HG02870 (cell line): Measurements from ENCODE around the gene AQP12B.

Source experiments
- ATAC-seq: cut with Tn5 transposase; IDR thresholded peaks from one replicate; pipeline ENCODE4 v1.9.1; 2021; ENCODE audit warnings: mild to moderate bottlenecking, moderate library complexity; ENCODE audit not compliant: unreplicated experiment

AQP12B gene

DNA sequence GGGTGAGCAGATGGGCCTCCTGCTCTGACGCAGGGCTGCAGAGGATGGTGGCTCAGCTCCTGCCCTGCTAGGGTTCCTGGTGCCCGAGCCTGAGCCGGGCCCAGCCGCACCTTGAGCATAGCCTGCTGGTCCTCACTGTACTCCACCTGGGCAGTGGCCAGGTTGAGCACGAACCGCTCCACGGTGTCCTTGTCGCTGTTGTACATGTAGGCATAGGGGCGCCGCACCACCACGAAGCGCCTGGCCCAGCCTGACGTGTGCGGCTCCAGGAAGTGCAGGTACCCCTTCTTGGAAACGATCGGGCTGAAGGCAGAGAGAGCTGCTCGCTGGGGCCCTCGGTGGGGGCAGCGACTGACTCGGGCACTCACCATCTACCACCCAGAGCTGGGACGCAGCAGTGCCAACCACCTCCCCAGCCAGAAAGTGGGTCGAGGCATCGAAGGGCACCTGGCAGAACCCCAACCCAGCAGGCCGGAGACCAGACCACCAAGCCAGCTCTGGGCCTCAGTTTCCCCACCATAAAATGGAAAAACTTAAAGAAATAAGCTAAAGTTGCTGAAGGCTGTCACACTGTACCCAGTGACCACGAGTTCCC is 36.3 kb upstream of the AQP12B start:
- no peak for ATAC-seq

DNA sequence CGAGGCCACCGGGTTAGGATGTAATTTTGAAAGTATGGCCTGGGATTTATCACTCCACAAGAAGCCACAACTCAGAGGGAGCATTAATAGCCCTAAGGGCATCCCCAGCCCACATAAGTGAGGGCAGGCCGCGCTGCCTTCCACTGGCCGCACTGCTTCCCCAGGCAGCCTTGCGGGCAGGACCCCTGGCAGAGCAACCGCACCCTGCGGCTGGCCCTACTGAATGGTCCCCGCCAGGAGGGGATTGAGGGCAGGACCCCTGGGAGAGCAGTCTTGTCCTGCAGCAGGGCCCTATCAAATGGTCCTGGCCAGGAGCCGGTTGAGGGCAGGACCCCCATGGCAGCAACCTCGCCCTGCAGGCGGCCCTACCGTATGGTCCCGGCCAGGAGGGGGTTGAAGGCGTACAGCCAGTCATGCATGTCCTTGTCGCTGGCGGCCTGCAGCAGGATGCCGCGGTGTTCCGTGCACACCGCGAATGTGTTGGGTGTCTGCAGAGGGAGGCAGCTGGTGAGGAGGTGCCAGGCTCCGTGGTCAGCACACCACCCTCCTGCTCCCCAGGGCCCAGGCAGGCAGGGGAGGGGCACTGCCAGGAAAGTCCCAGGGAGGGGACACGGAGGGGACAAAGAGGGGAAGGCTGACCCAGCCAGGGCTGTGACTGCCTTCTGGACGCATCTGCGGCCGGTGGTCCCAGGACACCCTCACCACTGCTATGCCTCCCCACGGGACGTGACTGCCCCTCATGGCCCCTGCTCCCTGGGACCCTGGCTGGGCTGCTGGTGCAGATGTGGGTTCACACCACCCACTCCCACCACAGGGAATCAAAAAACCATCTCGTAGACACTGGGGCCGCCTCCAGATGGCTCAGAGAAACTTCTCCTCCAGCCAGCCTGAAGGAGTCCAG is 35.2 kb upstream of the AQP12B start:
- ATAC-seq: no peak

DNA sequence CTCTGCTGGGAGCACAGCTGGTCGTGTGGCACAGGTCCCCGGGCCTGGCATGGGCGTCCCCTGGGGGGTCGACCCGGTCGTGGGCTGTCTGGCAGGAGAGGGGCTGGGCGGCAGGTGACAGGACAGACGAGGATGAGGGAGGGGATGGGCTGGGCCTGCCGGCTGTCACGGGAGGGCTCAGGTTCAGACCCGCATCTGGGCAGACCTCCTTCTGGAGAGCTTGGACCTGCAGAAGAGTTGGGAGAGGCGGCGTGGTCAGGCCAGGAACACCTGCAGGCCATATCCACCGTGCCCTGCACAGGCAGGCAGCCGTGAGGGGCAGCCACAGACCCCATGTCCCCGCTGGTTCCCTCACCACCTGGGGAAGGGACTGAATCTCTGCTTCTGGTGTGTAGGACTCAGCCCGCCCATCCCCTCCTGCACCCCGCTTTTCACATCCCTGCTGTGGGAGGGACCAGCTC is 34.5 kb upstream of the AQP12B start:
- ATAC-seq: no peak

DNA sequence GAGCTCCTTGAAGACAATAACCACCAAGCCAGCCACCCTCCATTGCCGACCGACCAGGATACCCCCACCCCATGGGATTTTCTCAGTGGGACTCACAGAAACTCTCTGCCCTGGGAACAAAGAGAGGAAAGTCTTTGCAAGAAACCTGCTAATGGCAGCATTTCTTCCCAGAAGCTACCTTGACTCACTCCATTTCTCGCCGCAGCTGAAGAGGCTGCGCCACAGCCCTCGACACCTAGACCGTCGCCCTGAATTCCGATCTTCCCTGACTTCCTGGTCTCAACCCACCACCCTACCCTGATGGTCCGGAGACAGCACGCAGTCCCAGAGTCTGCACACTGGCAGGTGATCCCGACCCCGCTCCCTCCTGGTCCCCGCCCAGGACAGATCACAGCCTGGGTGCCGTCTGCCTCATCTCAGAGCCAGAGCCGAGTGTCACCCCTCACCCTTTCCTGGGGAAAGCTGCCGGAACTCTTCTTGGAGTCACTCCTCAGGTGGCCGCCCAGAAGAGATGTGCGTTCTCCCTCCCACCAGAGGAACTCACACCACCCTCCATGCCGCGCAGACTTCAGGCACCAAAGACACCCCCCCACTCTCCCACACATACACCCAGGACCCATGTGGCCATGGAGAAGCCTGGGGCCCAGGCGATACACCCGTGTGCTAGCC is 33.6 kb upstream of the AQP12B start:
- no peak for ATAC-seq

DNA sequence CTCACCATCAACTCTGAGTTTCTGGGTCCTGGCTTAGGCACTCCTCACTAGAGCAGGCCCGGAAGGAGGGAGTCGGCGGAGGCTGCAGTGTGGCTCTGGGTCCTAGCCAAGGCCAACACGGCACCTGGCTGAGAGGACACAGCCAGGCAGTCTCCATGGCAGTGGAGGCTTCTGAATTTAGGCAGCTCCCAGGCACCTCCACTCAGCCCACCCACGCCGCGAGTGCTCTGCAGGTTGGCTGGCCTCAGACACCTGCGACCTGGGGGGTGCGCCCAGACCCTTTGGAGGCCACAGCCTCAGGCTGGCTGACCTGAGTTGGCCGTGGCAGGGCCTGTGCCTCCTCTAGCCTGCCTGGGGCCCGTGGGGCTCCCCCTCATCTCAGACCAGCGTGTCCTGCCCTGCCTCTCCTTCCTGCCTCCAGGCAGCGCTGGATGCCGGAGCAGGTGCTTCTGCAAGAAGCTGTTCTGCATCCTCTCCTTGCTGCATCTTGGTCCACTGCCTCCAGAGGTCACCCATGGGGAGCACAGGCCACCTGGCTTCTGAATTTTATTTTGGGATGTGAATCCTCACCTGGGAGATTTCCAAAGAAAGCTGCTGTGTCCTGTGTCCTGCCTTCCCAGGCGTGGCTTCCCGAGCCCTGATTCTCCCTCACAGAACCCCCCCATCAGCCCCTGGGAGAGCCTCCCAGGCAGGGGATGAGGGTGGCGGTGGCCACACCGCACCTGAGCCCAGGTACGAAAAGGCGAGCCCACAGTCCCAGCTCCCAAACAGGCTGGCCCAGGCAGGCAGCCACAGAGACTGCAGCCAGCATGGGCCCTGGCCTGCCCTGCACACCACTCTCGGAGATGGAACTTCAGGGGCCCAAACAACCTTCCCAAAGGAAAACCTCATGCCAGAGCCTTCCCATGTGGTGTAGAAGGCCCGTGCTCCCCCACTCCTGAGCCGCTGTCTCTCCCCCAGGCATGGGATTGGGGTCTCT is 32.4 kb upstream of the AQP12B start:
- ATAC-seq: no peak

DNA sequence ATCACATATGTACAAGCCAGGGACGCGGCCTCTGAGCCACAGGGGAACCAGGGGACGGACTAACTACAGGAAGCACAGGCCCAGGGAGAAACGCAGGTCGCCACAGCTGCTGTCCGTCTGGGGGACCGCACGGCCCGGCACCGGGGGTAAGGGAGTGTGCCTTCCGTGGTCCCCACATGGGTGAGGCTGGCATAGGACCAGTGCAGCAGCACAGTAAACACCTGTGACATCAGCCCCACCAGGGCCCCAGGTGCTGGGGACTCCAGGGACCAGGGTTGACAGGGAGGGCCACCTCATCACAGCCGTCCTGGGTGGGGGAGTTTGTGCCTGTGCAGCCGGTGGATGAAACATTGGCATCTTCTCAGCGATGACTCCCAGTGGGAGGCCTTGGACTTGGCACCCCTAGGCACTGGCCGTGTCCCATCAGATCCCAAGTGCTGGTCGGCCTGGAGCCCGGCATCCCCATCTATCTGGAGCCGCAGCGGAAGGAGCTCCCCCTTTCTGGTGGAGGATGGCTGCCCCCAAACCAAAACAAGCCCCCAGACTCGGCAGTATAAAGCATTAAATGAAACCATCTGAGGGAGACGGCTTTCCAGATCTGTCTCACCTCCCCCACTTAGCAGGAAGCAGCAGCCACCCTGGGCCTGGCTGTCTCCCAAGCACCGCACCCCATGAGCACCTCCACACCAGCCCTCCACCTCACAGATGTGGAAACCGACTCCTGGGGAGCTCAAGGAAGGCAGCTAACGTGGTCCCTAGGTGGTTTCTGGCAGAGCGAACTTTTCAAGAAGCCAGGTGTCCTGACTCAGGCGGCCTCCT is 31.5 kb upstream of the AQP12B start:
- ATAC-seq: no peak

DNA sequence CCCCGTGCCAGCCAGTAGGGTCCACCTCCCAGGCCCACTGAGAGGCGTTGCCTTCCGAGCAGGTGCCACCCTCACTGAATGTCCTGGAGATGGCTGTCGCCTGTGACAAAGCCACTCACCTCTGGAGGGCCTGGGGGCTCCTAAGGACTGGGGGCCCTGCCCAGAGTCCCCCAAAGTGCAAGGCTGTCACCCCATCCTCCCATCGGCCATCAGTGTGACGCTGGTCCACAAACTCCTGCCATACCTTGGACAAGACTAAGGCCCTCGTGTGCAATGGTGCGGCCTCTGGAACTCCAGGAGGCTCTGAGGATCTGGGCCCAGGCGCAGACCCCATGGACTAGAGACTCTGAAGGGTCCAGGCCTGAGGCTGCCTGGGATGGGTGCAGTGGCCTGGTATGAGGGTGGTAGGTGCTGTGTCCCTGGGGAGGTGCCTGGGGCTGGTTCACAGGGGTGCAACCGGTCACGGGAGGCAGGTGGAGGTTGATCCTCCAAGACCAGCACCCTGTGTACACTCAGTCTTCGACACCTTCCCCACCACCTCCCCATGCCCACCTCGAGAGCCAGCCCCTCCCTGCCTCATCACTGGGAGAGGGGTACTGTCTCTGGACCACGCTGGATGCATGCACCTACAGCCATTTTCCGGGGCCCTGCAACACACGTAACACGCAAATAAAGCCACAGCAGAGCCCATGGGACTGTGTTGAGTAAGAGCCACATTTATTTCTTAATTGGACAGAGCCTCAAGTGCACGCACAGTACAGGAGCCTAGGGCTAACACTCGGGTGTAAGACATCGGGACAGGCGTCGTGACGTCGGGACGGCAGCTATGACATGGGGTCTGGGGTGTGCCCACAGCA is 30.6 kb upstream of the AQP12B start:
- ATAC-seq: no peak

DNA sequence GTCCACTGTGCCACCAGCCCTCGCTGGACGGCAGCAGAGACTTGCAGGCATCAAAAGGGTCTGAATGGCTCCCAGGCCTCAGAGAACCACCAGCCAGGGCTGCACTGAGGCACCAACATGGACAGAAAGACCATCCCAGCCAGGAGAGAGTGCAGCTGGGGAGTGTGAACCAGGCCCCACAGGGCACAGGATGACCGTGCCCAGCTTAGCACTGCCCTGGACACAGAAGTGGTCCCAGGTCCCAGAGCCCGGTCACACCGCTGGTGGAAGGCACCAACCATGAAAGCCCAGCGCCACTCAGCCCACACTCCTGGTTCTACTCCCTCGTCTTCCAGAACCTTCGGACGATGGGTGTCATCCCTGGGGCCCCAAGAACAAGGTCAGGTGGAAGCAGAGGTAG is 29.4 kb upstream of the AQP12B start:
- ATAC-seq: no peak

DNA sequence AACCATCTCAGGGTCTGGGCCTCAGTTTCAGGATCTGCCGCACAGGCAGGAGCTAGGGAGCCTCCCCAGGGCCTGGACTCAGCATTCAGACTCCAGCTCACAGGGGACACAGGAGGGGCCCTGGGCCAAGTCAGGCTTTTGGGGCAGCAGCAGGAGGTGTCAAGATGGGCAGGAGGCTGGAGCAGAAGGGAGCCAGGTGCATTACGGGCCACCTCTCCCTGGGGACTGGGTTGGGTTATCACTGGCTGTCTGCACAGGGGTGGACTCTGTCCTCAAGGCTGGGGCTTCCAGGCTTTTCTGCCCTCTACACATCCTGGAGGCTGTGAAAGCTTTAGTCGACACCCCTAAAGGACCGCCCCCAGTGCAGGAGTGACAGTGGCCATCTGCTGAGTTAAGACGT is 29.0 kb upstream of the AQP12B start:
- ATAC-seq: no peak

DNA sequence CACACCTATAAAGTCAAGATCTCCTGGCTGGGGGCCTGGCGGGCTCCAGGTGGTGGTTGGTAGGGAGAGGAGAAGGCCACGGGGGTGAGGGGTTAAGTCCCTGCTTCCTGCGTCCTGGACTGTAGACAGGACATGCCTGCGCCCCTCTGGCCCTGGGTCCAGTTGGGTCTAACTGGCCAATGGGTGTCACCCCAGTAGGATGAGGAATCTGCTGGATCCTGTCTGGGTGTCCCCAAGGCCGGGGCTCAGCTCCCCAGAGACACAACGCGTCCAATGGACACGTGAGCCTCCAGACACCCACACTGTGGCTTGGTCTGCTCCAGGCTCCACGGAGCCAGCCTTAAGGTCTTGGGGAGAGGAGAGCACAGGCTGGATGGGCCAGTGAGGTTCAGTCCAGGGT is 28.6 kb upstream of the AQP12B start:
- ATAC-seq: no peak

DNA sequence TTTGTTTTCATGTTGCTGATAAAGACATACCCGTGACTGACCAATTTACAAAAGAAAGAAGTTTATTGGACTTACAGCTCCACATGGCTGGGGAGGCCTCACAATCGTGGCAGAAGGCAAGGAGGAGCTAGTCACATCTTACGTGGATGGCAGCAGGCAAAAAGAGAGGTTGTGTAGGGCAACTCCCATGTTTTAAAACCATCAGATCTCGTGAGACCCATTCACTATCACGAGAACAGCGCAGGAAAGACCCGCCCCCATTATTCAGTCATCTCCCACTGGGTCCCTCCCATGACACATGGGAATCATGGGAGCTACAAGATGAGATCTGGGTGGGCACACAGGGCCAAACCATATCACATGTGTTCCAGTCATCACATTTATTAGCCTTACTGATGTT is 25.8 kb upstream of the AQP12B start:
- no peak for ATAC-seq

DNA sequence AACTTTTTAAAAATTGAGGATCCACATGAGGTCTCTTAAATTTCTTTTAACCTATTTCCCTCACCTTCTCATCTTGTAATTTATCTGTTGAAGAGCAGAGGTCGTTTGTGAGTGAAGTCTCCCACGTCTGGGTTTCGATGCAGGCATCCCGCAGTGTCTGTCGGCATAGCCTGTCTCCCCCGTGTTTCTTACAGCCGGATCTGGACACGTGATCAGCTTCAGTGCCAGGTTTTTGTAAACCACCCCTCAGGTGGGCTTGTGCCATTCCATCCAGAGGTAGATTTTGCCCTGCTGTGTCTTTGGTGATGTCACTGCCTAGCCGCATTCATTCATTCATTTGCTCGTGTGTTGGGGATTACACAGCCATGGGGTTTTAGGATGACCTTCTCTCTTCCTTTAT is 25.1 kb upstream of the AQP12B start:
- ATAC-seq: no peak

DNA sequence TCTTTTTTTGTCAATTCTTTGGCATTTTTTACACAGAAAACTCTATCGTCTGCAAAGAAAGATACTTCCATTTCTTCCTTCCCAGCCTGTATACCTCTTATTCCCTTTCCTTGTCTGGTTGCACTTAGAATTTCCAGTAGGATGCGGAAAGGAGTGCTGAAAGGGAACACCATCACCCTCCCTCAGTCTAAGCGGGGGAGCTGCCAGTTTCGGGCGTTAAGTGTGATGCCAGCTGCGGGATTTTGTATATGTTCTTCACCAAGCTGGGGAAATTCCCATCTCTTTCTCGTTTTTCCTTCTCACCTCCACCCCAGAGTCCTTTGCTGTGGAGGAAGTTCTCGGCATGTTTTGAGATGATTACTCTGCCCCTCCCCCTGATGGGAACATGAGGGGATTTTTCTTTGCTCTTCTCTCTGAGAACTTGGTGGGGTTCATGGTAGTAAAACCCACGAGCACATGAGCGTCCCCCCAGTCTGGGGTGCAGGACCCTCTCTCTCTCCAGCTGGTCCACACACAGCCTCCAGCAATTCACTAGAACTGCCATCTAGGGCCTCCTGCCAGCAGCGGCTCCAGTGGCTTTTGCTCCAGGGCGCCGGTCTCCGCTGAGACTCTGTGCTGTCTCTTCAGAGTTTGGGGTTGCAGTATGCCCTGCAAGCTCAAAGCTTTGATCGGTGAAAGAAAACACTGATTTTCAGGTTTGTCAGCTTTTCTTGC is 24.5 kb upstream of the AQP12B start:
- no peak for ATAC-seq

DNA sequence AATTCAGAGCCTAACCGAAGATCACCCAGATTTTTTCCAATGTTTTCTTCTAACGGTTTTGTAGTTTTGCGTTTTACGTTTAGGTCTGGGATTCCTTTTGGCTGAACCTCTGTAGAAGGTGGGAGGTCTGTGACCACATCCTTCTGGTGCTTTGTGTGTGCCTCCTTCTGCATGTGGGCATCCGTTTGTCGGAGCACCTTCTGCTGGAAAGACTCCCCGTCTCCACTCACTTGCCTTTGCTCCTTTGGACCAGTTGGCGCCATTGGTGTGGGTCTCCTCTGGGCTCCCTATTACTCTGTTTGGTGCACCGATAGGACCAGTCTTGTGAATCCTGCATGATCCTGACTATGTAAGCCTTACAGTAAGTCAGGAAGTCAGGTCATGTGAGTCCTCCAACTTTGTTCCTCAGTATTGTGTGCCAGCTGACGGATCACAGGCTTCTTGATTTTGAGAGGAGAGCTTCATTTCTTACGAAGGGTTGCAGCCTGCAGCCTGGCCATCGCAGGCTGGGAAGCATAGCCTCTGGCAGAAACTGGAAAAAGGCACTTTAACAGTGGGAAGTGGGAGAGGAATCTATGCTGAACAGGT is 22.6 kb upstream of the AQP12B start:
- no peak for ATAC-seq

DNA sequence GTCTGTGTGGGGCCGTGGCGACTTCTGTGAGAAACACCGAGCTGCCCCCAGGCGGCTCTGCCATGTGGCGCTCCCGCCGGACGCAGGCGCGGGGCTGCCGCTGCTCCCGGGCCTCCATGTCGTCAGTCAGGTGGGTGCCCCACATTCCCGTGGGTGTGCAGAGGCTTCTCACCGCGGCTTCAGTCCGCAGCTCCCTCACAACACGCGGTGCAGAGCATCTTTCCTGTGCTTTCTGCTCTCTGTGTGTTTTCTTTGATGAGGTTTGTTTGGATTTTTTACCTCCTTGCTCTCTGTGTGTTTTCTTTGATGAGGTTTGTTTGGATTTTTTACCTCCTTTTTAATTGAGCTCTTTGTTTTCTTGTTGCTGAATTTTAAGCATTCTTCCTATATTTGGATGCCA is 22.0 kb upstream of the AQP12B start:
- no peak for ATAC-seq

DNA sequence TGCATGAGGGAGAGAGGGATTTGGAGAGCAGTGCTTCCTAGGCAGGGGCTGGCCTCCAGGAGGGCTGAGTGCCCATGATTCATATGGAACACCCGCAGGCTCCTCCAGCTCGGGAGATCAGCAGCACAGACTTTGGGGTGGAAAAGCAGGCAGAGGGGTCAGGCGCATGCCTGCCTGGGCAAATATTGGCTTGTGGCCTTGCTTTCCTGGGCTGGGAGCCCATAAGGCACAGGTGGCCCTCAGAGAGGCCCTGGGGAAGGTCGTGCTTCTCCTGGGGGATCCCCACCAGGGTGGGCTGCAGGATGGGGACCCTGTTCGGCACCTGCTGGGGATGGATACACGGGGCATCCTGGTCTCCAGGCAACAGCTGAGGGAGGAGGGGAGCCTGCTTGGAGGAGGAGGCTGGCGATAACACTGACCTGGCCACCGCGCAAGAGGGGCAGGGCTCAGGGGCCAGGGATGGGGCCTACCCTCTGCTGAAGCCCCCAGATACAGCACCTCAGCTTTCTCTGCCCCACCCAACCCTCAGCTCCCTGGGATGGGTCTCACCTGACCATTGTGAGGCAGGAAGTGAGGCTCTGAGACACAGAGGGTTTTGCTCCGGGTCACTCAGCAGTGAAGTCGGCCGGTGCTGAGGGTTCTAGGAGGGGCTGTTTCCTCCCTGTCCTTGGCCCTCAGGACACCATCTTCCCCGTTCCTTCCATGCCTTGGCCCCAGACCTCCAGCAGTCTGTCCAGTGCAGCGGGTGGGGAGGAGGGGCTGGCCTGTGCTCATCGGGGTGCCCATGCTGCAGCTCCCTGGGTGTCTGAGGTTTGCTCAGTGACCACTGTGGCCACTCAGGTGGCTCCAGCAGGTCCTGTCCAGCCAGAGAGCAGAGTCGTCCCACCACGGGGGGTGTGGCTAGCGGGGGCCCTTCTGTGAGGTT is 21.0 kb upstream of the AQP12B start:
- no peak for ATAC-seq

DNA sequence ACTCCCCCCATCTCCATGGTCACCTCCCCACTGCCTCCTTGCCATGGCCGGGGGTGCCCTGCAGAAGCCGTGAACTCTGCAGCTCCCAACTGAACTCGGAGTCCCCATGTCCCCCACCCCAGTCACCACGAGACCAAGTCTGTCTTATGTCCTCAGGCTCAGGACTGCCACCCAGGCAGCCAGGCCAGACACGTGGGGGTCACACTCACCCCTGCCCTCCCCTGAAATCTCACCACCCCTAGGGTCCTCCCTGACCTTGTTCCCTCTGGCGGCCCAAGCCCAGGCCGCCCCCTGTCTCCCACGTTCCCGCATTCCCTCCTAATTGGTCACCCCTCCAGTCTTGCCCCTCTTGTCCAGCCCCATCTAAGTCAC is 19.9 kb upstream of the AQP12B start:
- no peak for ATAC-seq
